Coronary artery (tissue), 2 donors: ENCODE results near the gene CDK5RAP3.

Source experiments
- DNase-seq: peaks from one replicate; pipeline ENCODE4 v3.0.0-alpha.2; 2017; ENCODE audit warnings: low spot score
- H3K27ac ChIP-seq, 2 donors: fragments of 200-600 bp; sonication (generic); one replicate each; pipeline ENCODE4 v1.5.1; 2016 to 2019
- H3K4me3 ChIP-seq: fragments of 200-600 bp; sonication (generic); 2 replicates; pipeline ENCODE4 v1.5.1; 2016; ENCODE audit warnings: mild to moderate bottlenecking, moderate library complexity
- CTCF ChIP-seq: fragments of 200-600 bp; sonication (generic); IDR thresholded peaks from one replicate; pipeline ENCODE4 v1.5.1; 2019; ENCODE audit warnings: antibody characterized with exemption

CDK5RAP3 gene

GRCh38 chr17:47956791-47957590 is 13.9 kb upstream of the CDK5RAP3 start:
- no peak for TF ChIP-seq CTCF
- no peak overlapping the region for H3K27ac ChIP-seq
- no peak for DNase-seq
- H3K4me3 ChIP-seq: no peak overlapping the region

GRCh38 chr17:47957591-47958490 is 13.1 kb upstream of the CDK5RAP3 start, which contains the start of gene PRR15L:
TSS of gene PRR15L (minus strand) at chr17:47957883. CDS start at chr17:47953234, 4,649 bp downstream.
- no peak within 1 kb of the TSS for H3K4me3 ChIP-seq
- TF ChIP-seq CTCF: no peak
- H3K27ac ChIP-seq: no peak within 1 kb of the TSS
- DNase-seq: no peak

GRCh38 chr17:47959825-47960655 is 10.9 kb upstream of the CDK5RAP3 start:
- Histone ChIP-seq H3K4me3 (no peak overlapping the region), H3K27ac (no peak overlapping the region)
- TF ChIP-seq CTCF: no peak
- DNase-seq: no peak

- TF ChIP-seq CTCF: no peak
- DNase-seq: no peak
- no peak overlapping the region for H3K27ac ChIP-seq
- no peak overlapping the region for H3K4me3 ChIP-seq
Measured at GRCh38 chr17:47961406-47961805, 9.5 kb upstream of the CDK5RAP3 start.

GRCh38 chr17:47962901-47963300 is 8.0 kb upstream of the CDK5RAP3 start:
- no peak for TF ChIP-seq CTCF
- no peak for DNase-seq

GRCh38 chr17:47964856-47965255 is 6.1 kb upstream of the CDK5RAP3 start:
- TF ChIP-seq CTCF: no peak
- DNase-seq: no peak
- Histone ChIP-seq H3K27ac (no peak overlapping the region), H3K4me3 (no peak overlapping the region)

More at GRCh38 chr17:47962901-47963300, 8.0 kb upstream of the CDK5RAP3 start:
- no peak overlapping the region for H3K4me3 ChIP-seq
- no peak overlapping the region for H3K27ac ChIP-seq
